ENCODE results near the gene XPR1.
"Not testable (repeated sequence)": the region's sequence is repeated elsewhere in the genome, so short reads cannot be mapped to it uniquely, and the experiment has no call there.

Gene XPR1

DNA sequence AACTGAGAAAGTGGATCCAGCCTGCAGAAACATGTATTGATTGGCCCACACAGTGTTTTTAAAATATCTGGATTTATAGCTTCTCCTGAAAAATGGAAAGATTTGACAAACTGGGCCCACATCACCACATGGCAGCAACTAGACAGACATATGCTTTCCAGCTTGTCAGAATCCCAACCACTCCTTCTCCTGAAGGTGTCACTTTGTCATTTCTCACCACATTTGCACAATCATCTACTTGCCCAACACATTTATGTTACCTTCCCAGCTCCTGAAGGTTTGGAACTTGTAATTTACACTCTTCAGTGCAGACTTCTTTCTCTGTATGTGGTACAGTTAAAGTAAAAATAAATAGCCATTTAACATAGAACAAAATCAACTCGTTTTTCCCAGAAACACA, 154.8 kb downstream of the XPR1 start:
- DNase-seq, result no peak

DNA sequence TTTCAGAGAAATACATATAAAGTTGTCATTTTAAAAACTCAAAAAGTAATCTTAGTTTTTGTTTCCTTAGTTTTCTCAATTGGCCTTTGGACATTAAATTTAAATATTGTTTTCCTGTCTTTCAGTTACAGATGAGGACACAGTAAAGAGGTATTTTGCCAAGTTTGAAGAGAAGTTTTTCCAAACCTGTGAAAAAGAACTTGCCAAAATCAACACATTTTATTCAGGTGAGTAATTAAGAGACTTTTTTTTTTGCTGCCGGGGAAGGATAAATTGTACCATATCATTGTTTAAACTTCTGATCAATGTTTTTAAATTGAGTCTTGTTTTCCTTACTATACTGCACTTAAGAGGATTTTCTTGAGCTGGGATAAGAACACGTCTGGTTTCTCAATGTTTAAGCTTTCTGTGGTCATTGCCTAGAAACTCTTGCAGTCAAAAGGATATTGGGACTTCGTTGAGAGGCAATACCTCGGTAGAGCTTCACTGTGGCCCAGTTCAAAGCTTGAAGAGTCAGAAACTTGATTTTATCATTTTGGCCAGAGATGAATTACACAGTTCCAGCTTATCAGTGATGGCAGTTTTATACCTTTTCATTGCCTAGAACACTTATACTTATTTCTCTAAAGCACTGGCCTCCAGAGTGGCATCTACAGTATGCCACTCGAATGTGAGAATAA, 155.9 kb downstream of the XPR1 start:
- no peak for DNase-seq

GRCh38 chr1:180789460-180789859, 157.6 kb downstream of the XPR1 start:
- DNase-seq, result no peak

DNA sequence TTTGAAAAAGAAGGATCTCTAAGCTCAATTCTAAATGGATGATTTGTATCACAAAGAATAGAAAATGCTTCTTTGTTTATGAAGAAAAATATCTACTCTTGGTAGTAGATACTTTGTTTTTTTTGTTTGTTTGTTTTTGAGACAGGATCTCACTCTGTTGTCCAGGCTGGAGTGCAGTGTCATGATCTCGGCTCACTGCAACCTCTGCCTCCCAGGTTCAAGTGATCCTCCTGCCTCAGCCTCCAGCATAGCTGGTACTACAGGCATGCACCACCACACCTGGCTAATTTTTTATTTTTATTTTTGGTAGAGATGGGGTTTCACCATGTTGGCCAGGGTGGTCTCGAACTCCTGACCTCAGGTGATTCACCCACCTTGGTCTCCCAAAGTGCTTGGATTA, 159.3 kb downstream of the XPR1 start:
- not testable (repeated sequence) for DNase-seq

GRCh38 chr1:180791806-180792205, 160.0 kb downstream of the XPR1 start:
- DNase-seq, result no peak

- DNase-seq, result no peak
Measured at GRCh38 chr1:180793451-180793850, 161.6 kb downstream of the XPR1 start.

DNA sequence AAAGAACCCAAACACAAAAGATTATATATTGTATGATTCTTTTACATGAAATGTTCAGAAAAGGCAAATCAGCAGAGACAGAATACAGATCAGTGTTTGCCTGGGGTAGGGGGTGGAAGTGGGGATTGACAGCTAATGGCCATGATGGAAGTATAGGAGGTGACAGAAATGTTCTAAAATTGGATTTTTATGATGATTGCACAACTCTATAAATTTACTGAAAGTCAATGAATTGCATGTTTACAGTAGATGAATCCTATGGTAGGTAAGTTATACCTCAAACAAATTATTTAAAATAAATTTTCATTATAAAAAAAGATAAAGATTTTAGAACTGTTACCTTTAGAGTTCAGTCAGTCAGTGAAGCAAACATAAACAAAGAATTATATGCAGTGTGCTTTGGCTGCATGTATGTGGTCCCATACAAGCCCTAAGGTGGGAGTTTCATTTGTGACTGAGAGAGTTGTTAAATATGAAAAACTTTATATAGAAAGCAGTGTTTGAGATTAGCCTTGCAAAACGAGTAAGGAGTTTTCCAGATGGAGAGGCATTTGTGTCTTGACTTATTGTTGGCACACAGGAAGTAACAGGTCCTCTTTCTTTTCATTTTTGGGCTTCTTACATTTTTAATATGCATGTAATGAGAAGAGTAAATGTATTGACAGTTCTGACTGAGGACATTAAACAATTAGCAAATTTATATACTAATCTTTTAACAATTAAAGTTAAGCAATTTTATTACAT, 165.2 kb downstream of the XPR1 start:
- no peak for DNase-seq

DNA sequence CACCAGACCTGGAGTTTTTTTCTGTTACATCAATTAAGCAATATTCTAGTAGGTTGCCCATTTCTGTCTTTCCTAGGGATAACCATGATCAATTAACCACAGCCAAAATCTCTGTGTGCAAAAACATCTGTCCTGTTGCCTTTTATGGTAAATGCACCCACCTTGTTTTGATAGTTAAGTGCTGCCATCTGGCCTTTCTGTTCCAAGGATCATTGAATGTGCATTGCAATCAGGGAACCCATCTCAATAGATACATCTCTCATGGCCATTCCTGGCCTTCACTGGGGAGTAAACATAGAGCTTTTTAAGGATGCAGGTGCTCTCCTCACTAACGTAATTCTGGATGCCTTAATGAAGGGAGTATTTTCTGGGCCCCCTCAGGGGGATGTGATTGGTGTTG, 169.1 kb downstream of the XPR1 start:
- DNase-seq, result no peak

GRCh38 chr1:180802813-180803212, 171.0 kb downstream of the XPR1 start:
- DNase-seq, result no peak

DNA sequence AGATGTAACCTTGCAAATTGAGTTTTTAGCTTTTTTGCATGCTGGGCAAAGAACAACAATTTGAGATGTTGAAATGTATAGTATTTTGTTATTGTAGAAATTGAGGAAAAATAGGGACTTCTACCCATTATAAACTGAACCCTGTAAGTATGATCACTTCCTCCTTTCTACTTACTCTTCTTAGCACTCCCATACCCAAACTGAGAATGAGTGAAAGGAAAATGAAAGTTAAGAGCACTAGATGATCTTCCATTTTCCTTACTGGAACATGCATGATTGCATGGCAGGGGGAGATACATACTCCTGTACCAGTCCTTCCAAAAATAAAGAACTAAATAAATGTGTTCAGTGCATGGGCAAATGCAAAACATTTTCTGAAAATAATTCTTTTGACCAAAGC, 173.5 kb downstream of the XPR1 start:
- DNase-seq, result no peak

GRCh38 chr1:180811298-180811697, 179.5 kb downstream of the XPR1 start:
- no peak for DNase-seq

- DNase-seq, result no peak
Measured at GRCh38 chr1:180811886-180812285, 180.1 kb downstream of the XPR1 start.

DNA sequence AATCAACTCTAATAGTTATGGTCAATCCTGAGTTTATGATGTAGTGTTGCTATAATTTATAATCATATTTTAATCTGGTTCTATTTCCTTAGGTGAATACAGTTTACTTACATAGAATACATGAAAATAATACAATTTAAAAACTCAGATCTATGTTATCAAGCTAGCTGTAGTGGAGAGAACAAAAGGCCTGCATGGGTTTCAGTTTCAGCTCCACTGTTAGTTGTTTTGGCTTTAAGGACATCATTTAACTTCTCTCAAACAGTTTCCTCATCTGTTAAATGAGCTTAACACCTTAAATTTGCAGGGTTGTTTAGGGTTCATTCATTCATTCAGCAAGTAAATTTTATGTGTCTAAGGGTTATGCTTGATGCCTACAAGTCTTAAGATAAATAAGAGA, 182.4 kb downstream of the XPR1 start:
- no peak for DNase-seq

GRCh38 chr1:180815188-180815587, 183.4 kb downstream of the XPR1 start:
- DNase-seq, result no peak

DNA sequence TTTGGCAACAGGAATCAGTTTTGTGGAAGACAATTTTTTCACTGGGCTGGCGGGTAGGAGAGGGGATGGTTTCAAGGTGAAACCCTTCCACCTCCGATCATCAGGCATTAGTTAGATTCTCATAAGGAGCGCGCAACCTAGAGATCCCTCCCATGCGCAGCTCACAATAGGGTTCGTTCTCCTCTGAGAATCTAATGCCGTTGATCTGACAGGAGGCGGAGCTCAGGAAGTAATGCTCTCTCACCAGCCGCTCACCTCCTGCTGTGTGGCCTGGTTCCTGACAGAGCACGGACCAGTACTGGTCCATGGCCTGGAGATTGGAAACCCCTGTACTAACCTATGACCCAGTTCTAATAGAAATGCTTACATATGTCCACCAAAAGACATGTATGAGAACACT, 184.3 kb downstream of the XPR1 start:
- no peak for DNase-seq

- DNase-seq, result no peak
Measured at GRCh38 chr1:180821970-180822369, 190.1 kb downstream of the XPR1 start.

DNA sequence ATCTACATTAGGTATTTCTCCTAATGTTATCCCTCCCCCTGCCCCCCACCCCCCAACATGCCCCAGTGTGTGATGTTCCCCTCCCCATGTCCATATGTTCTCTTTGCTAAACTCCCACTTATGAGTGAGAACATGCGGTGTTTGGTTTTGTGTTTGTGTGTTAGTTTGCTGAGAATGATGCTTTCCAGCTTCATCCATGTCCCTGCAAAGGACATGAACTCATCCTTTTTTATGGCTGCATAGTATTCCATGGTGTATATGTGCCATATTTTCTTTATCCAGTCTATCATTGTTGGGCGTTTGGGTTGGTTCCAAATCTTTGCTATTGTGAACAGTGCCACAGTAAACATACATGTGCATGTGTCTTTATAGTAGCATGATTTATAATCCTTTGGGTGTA, 199.7 kb downstream of the XPR1 start:
- not testable (repeated sequence) for DNase-seq

DNA sequence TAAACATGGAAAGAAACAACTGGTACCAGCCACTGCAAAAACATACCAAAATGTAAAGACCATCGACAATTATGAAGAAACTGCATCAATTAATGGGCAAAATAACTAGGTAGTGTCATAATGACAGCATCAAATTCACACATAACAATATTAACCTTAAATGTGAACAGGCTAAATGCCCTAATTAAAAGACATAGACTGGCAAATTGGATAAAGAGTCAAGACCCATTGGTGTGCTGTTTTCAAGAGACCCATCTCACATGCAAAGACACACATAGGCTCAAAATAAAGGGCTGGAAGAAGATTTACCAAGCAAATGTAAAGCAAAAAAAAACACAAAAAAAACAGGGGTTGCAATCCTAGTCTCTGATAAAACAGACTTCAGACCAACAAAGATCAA, 201.4 kb downstream of the XPR1 start:
- DNase-seq, result not testable (repeated sequence)

- no peak for DNase-seq
Measured at GRCh38 chr1:180836449-180836848, 204.6 kb downstream of the XPR1 start.

- no peak for DNase-seq
Measured at GRCh38 chr1:180837020-180837419, 205.2 kb downstream of the XPR1 start.

DNA sequence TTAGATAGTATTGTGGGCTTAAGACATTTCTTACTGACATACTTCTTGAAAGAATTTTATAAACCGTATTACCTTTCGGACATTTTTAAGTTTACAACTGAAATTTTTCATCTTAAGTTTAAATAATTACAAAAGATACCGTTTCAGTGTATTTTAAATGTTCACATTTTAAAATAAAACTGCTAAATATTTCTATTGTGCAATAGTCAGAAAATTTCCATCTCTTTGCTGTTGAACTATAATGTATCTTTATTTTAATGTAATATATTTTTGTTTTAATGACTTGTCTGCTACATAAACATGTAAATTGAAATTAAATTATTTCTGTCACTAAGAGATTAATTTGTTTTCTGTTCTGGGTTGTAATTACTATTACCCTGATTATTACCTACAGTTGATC, 206.7 kb downstream of the XPR1 start:
- DNase-seq, result no peak

- DNase-seq, result no peak
Measured at GRCh38 chr1:180839547-180839946, 207.7 kb downstream of the XPR1 start.

GRCh38 chr1:180841415-180841814, 209.6 kb downstream of the XPR1 start:
- DNase-seq, result no peak

DNA sequence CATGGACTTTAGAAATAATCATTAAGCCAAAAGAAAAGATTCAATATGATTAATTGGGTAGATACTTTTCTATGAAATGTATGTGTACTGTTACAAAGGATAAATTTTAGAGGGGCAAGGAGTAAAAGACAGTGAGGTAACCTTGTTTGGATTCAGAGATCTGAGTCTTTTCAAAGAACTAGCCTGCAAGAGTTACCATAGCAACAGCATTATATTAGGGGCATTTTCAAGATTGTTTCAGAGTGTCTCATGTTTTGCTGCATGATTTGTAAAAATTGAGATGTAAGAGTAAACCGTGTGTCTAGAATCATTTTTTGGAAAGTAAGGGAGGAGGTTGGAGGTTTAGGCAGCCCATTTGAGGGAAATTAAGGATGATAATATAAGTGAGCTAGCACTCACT, 210.2 kb downstream of the XPR1 start:
- no peak for DNase-seq
